ENCODE results near the gene GNRHR.
"Not testable (repeated sequence)": the region's sequence is repeated elsewhere in the genome, so short reads cannot be mapped to it uniquely, and the experiment has no call there.

GNRHR gene

GRCh38 chr4:67754288-67754687 lies at the start of gene GNRHR:
Gene GNRHR, minus strand, starts transcription at chr4:67754388. Its CDS starts 53 bp downstream, at chr4:67754335.
- Histone ChIP-seq H3K36me3 (ENCODE audit: insufficient read depth, low read length) (no peaks in the 10 kb centered on the region), H3K9me3 (ENCODE audit: low read length) (no peaks in the 10 kb centered on the region), H2AFZ (ENCODE audit: low read depth, low read length) (no peak within 1 kb of the TSS), H3K27me3 (ENCODE audit: insufficient read depth, low read length) (no peaks in the 10 kb centered on the region), H3K4me3 (ENCODE audit: low read length) (no peak within 1 kb of the TSS), H3K4me1 (ENCODE audit: insufficient read depth, low read length) (peaks cover 30% of the 10 kb centered on the region)

GRCh38 chr4:67796810-67797209 lies 42.6 kb upstream of the GNRHR start:
- no peak overlapping the region for H3K4me3 ChIP-seq (ENCODE audit: low read length)
- H2AFZ ChIP-seq (ENCODE audit: low read depth, low read length), result no peak overlapping the region
- H3K27me3 ChIP-seq (ENCODE audit: insufficient read depth, low read length), result no peaks in the 10 kb centered on the region
- H3K9me3 ChIP-seq (ENCODE audit: low read length), result no peaks in the 10 kb centered on the region
- H3K4me1 ChIP-seq (ENCODE audit: insufficient read depth, low read length), result no peaks in the 10 kb centered on the region
- no peaks in the 10 kb centered on the region for H3K36me3 ChIP-seq (ENCODE audit: insufficient read depth, low read length)

GRCh38 chr4:67790721-67791120 lies 36.5 kb upstream of the GNRHR start:
- H3K9me3 ChIP-seq (ENCODE audit: low read length), result no peaks in the 10 kb centered on the region
- no peak overlapping the region for H2AFZ ChIP-seq (ENCODE audit: low read depth, low read length)
- no peaks in the 10 kb centered on the region for H3K4me1 ChIP-seq (ENCODE audit: insufficient read depth, low read length)
- H3K36me3 ChIP-seq (ENCODE audit: insufficient read depth, low read length), result no peaks in the 10 kb centered on the region
- no peak overlapping the region for H3K4me3 ChIP-seq (ENCODE audit: low read length)
- H3K27me3 ChIP-seq (ENCODE audit: insufficient read depth, low read length), result no peaks in the 10 kb centered on the region

GRCh38 chr4:67787311-67787710 lies 33.1 kb upstream of the GNRHR start:
- Histone ChIP-seq H3K36me3 (ENCODE audit: insufficient read depth, low read length) (no peaks in the 10 kb centered on the region), H3K4me1 (ENCODE audit: insufficient read depth, low read length) (no peaks in the 10 kb centered on the region), H3K4me3 (ENCODE audit: low read length) (no peak overlapping the region), H2AFZ (ENCODE audit: low read depth, low read length) (no peak overlapping the region), H3K9me3 (ENCODE audit: low read length) (no peaks in the 10 kb centered on the region), H3K27me3 (ENCODE audit: insufficient read depth, low read length) (no peaks in the 10 kb centered on the region)

GRCh38 chr4:67785528-67785927 lies 31.3 kb upstream of the GNRHR start:
- no peaks in the 10 kb centered on the region for H3K4me1 ChIP-seq (ENCODE audit: insufficient read depth, low read length)
- no peaks in the 10 kb centered on the region for H3K27me3 ChIP-seq (ENCODE audit: insufficient read depth, low read length)
- no peaks in the 10 kb centered on the region for H3K36me3 ChIP-seq (ENCODE audit: insufficient read depth, low read length)
- no peak overlapping the region for H2AFZ ChIP-seq (ENCODE audit: low read depth, low read length)
- H3K9me3 ChIP-seq (ENCODE audit: low read length), result no peaks in the 10 kb centered on the region
- H3K4me3 ChIP-seq (ENCODE audit: low read length), result no peak overlapping the region

GRCh38 chr4:67779631-67780030 lies 25.4 kb upstream of the GNRHR start:
- Histone ChIP-seq H3K27me3 (ENCODE audit: insufficient read depth, low read length) (no peaks in the 10 kb centered on the region), H3K4me1 (ENCODE audit: insufficient read depth, low read length) (no peaks in the 10 kb centered on the region), H3K36me3 (ENCODE audit: insufficient read depth, low read length) (no peaks in the 10 kb centered on the region), H3K4me3 (ENCODE audit: low read length) (no peak overlapping the region), H3K9me3 (ENCODE audit: low read length) (no peaks in the 10 kb centered on the region), H2AFZ (ENCODE audit: low read depth, low read length) (no peak overlapping the region)

GRCh38 chr4:67776746-67777145 lies 22.6 kb upstream of the GNRHR start:
- H3K4me1 ChIP-seq (ENCODE audit: insufficient read depth, low read length), result no peaks in the 10 kb centered on the region
- no peaks in the 10 kb centered on the region for H3K27me3 ChIP-seq (ENCODE audit: insufficient read depth, low read length)
- no peak overlapping the region for H2AFZ ChIP-seq (ENCODE audit: low read depth, low read length)
- H3K4me3 ChIP-seq (ENCODE audit: low read length), result no peak overlapping the region
- H3K36me3 ChIP-seq (ENCODE audit: insufficient read depth, low read length), result no peaks in the 10 kb centered on the region
- H3K9me3 ChIP-seq (ENCODE audit: low read length), result no peaks in the 10 kb centered on the region

GRCh38 chr4:67770422-67770821 lies 16.2 kb upstream of the GNRHR start:
- H3K4me3 ChIP-seq (ENCODE audit: low read length), result no peak overlapping the region
- H2AFZ ChIP-seq (ENCODE audit: low read depth, low read length), result no peak overlapping the region
- no peaks in the 10 kb centered on the region for H3K4me1 ChIP-seq (ENCODE audit: insufficient read depth, low read length)
- no peaks in the 10 kb centered on the region for H3K9me3 ChIP-seq (ENCODE audit: low read length)
- H3K27me3 ChIP-seq (ENCODE audit: insufficient read depth, low read length), result no peaks in the 10 kb centered on the region
- H3K36me3 ChIP-seq (ENCODE audit: insufficient read depth, low read length), result no peaks in the 10 kb centered on the region

- Histone ChIP-seq H3K36me3 (ENCODE audit: insufficient read depth, low read length) (no peaks in the 10 kb centered on the region), H3K27me3 (ENCODE audit: insufficient read depth, low read length) (no peaks in the 10 kb centered on the region), H3K4me3 (ENCODE audit: low read length) (no peak overlapping the region), H3K9me3 (ENCODE audit: low read length) (no peaks in the 10 kb centered on the region), H3K4me1 (ENCODE audit: insufficient read depth, low read length) (peaks cover 10% of the 10 kb centered on the region), H2AFZ (ENCODE audit: low read depth, low read length) (no peak overlapping the region)
These were observed 11.7 kb upstream of the GNRHR start for GRCh38 chr4:67765928-67766327.

GRCh38 chr4:67765401-67765800 lies 11.2 kb upstream of the GNRHR start:
- Histone ChIP-seq H3K4me1 (ENCODE audit: insufficient read depth, low read length) (peaks cover 10% of the 10 kb centered on the region), H2AFZ (ENCODE audit: low read depth, low read length) (no peak overlapping the region), H3K36me3 (ENCODE audit: insufficient read depth, low read length) (no peaks in the 10 kb centered on the region), H3K27me3 (ENCODE audit: insufficient read depth, low read length) (no peaks in the 10 kb centered on the region), H3K4me3 (ENCODE audit: low read length) (no peak overlapping the region), H3K9me3 (ENCODE audit: low read length) (no peaks in the 10 kb centered on the region)

GRCh38 chr4:67764183-67764582 lies 10.0 kb upstream of the GNRHR start:
- Histone ChIP-seq H3K27me3 (ENCODE audit: insufficient read depth, low read length) (no peaks in the 10 kb centered on the region), H3K4me3 (ENCODE audit: low read length) (no peak overlapping the region), H3K36me3 (ENCODE audit: insufficient read depth, low read length) (no peaks in the 10 kb centered on the region), H2AFZ (ENCODE audit: low read depth, low read length) (no peak overlapping the region), H3K4me1 (ENCODE audit: insufficient read depth, low read length) (peaks cover 10% of the 10 kb centered on the region), H3K9me3 (ENCODE audit: low read length) (no peaks in the 10 kb centered on the region)

GRCh38 chr4:67762086-67762485 lies 7.9 kb upstream of the GNRHR start:
- Histone ChIP-seq H3K36me3 (ENCODE audit: insufficient read depth, low read length) (no peaks in the 10 kb centered on the region), H3K27me3 (ENCODE audit: insufficient read depth, low read length) (no peaks in the 10 kb centered on the region), H3K4me1 (ENCODE audit: insufficient read depth, low read length) (peaks cover 15% of the 10 kb centered on the region), H3K9me3 (ENCODE audit: low read length) (no peaks in the 10 kb centered on the region), H3K4me3 (ENCODE audit: low read length) (no peak overlapping the region), H2AFZ (ENCODE audit: low read depth, low read length) (no peak overlapping the region)

GRCh38 chr4:67756991-67757390 lies 2.8 kb upstream of the GNRHR start:
- peaks cover 21% of the 10 kb centered on the region for H3K4me1 ChIP-seq (ENCODE audit: insufficient read depth, low read length)
- not testable (repeated sequence) for H3K27me3 ChIP-seq (ENCODE audit: insufficient read depth, low read length); H2AFZ ChIP-seq (ENCODE audit: low read depth, low read length); H3K36me3 ChIP-seq (ENCODE audit: insufficient read depth, low read length); H3K4me3 ChIP-seq (ENCODE audit: low read length); H3K9me3 ChIP-seq (ENCODE audit: low read length)

- H3K27me3 ChIP-seq (ENCODE audit: insufficient read depth, low read length), result no peaks in the 10 kb centered on the region
- H3K4me1 ChIP-seq (ENCODE audit: insufficient read depth, low read length), result peaks cover 23% of the 10 kb centered on the region
- H3K4me3 ChIP-seq (ENCODE audit: low read length), result no peak overlapping the region
- no peak overlapping the region for H2AFZ ChIP-seq (ENCODE audit: low read depth, low read length)
- no peaks in the 10 kb centered on the region for H3K36me3 ChIP-seq (ENCODE audit: insufficient read depth, low read length)
- H3K9me3 ChIP-seq (ENCODE audit: low read length), result no peaks in the 10 kb centered on the region
These were observed 1.8 kb upstream of the GNRHR start for GRCh38 chr4:67755974-67756373.
